ENCODE data around the gene TMED8.

DNA sequence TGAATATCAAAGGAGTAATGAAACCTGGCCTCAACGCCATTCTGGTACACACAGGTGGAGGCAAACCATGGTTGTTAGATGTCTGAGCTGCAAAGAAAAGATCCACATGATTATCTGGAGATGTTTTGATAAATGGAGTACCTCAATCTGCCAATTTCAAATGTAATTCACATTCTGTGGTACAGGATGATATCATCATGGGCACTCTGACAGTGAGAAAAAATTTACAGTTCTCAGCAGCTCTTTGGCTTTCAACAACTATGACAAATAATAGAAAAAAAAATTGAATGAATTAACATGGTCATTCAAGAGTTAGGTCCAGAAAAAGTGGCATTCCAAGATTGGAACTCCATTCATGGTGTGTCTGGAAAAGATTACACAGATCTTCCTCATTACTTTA, 17.3 kb downstream of the TMED8 start:
- no peak for TF ChIP-seq CTCF (IDR thresholded peaks at IDR 0.05)
- TF ChIP-seq POLR2A (IDR thresholded peaks at IDR 0.05): no peak
